PC-3 (cell line): ENCODE data around the gene MAGI1.

Experiments used
- EZH2phosphoT487 ChIP-seq: fragments of 300-600 bp; sonication (generic); IDR thresholded peaks from 2 replicates; pipeline ENCODE4 v1.6.1; 2018; ENCODE audit warnings: mild to moderate bottlenecking, antibody characterized with exemption, low read length, borderline replicate concordance
- TF ChIP-seq, protein P1 (sequence below): fragments of 300-600 bp; sonication (generic); conservative IDR thresholded peaks from 2 replicates; pipeline ENCODE4 v1.5.1; 2017; ENCODE audit warnings: antibody characterized with exemption, low read depth, mild to moderate bottlenecking, low read length

DNA sequence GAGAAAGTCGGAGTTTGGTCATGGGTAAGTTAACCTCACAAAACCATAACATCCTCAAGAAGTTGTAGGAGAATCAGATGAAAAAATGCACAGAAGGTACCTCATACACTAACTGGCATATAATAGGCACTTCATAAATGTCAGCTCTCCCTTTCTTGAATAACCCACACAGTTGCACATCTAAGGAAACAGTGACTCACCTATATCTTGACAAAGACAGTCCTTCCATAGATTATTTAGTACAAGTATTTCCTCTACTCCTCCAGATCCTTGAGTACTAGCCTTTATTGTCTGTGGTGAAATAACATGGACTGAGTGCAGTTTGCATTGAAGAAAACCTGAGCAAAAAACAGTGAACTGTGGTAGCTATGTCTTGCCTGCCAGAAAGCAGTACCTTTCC is 46.6 kb downstream of the MAGI1 start:
- TF ChIP-seq, protein P1, sequence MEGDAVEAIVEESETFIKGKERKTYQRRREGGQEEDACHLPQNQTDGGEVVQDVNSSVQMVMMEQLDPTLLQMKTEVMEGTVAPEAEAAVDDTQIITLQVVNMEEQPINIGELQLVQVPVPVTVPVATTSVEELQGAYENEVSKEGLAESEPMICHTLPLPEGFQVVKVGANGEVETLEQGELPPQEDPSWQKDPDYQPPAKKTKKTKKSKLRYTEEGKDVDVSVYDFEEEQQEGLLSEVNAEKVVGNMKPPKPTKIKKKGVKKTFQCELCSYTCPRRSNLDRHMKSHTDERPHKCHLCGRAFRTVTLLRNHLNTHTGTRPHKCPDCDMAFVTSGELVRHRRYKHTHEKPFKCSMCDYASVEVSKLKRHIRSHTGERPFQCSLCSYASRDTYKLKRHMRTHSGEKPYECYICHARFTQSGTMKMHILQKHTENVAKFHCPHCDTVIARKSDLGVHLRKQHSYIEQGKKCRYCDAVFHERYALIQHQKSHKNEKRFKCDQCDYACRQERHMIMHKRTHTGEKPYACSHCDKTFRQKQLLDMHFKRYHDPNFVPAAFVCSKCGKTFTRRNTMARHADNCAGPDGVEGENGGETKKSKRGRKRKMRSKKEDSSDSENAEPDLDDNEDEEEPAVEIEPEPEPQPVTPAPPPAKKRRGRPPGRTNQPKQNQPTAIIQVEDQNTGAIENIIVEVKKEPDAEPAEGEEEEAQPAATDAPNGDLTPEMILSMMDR = no peak
- no peak for TF ChIP-seq EZH2phosphoT487
